ENCODE data around the gene FGFR3.

FGFR3 gene

GRCh38 chr4:1756079-1756478 lies 37.0 kb upstream of the FGFR3 start:
- FAIRE-seq = no peak

DNA sequence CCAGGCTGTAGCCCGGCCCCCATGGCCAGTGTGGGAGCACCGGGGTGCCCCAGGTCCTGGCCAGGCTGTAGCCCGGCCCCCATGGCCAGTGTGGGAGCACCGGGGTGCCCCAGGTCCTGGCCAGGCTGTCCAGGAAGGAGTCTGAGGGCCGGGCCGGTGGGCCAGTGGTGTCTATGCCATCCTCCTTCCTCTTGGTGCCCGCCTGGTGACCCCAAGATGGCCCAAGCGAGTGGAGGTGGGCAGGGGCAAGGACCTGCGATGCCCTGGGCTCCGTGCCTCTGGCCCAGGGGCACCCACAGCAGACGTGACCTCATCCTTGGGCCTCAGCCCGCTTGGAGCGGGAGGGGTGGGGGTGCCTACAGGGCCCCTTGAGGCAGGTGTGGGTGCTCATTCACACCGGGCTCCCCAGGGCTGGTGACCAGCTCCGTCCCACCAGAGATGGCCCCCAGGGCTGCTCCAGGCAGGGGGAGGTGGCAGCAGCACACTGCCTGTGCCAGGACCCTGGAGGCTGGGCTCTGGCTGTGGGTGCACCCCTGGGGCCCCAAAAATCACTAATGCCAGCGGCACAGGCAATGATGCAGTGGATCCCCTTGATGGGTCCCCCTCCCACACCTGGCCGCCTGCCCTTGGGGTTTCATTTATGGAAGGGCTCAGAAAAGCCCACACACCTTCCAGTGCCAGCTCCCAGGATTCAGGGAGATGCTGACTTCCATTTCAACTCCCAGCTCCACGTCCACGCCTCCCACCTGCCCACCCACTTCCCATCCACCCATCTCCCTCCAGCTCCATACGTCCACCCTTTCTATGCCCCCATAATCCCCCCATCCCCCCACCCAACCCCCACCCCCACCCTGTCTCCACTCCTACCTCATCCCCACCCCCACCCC lies 36.0 kb upstream of the FGFR3 start:
- FAIRE-seq (no peak), DNase-seq (ENCODE audit: insufficient read length, low spot score) (no peak)

More at GRCh38 chr4:1756079-1756478, 37.0 kb upstream of the FGFR3 start:
- DNase-seq (ENCODE audit: insufficient read length, low spot score) = no peak

DNA sequence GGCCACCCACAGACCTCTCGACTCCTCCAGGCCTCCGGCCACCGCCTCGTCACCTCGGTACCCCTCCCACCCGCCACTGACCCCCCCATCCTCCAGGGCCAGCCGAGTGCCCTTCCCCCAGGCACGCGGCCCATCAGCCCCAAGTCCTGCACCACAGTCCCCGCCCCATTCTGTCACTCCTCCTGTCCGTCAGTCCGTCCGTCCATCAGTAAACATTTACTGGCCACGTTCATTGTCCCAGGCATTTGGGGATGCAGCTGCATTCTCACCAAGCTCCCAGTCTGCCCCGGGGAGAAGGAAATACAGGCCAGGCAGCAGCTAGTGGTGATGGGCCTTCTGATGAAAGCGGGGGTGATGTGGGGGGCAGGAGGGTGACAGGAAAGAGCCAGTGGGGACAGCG lies 35.3 kb upstream of the FGFR3 start:
- DNase-seq (ENCODE audit: insufficient read length, low spot score) (no peak), FAIRE-seq (no peak)

- DNase-seq (ENCODE audit: insufficient read length, low spot score) (no peak), FAIRE-seq (no peak)
Measured at GRCh38 chr4:1758306-1759121, 34.6 kb upstream of the FGFR3 start.

GRCh38 chr4:1759170-1759817 lies 33.8 kb upstream of the FGFR3 start:
- DNase-seq (ENCODE audit: insufficient read length, low spot score) (no peak), FAIRE-seq (no peak)

DNA sequence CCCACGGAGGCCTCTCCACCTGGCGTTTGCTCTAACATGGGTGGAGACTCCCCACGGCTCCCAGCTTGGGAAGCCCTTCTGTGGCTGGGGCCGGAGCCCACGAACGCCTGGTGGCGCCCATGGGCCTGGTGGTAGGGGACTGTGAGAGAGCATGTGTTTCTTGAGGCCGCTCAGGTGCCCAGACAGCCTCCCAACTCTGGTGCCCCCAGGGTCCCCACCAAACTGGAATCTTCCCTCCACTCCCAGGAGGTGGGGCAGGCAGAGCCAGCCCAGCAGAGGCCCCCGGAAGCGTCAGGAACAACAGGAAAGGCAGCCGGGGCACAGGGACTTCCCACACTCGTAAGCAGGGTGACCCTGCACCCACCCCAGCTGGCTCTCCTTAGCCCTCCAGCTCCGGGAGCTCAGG lies 33.3 kb upstream of the FGFR3 start:
- DNase-seq (ENCODE audit: insufficient read length, low spot score) (no peak), FAIRE-seq (no peak)

- DNase-seq (ENCODE audit: insufficient read length, low spot score) (no peak), FAIRE-seq (no peak)
Measured at GRCh38 chr4:1760521-1761071, 32.5 kb upstream of the FGFR3 start.

DNA sequence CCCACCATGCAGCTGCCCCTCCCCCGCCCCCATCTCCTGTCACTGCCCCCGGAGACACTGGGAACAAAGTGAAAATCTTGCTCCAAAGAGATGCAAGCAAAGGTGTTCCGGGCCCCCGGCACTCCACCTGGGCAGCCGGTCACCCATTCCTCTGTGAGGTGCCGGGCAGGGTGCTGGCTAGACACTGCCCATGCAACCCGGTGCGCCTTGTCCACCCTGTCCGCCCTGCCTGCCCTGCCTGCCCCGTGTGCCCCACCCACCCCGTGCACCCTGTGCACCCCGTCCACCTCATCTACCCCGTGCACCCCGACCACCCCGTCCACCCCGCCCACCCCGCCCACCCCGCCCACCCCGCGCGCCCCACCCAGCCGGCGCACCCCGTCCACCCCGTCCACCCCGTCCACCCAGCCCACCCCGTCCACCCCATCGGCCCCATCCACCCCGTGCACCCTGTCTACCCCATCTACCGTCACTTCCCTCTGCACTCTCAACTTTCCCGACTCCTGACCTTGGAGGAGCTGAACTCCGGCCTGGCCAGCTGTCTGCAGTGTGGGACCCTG lies 31.9 kb upstream of the FGFR3 start:
- DNase-seq (ENCODE audit: insufficient read length, low spot score) (no peak), FAIRE-seq (no peak)

DNA sequence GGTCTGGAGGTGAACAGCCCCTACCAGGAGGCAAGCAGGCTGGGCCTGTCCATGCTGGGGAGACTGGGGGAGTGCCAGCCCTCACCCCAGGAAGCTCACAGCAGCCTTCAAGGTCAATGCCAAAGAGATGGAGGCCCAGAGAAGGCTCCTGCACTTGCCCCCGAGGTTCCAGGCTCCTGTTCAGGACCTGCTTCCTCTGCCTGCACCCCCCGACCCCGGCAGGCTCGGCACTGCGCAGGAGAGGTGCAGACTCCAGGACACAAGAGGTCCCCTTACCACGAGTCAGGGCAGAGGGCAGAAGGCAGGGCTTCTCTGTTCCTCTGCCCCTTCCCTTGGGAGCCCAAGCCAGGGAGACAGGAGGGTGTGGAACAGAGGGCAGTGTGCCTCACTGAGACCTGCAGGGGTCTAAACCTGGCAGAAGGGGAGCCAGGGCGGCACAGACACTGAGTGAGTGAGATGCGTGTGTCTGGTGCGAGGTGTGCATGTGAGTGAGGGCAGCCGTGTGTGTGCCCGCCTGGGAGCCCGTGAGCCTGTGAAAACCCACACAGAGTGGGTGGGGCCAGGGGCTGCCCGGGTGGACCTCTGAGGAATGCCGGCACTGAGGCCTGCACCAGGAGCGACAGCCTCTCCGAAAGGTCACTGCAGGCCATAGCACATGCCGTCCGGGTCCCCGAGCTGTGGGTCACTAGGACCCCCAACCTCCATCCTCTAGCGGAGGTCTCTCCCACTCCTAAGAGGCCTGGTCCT lies 30.7 kb upstream of the FGFR3 start:
- FAIRE-seq = no peak

GRCh38 chr4:1763070-1763549 lies 30.0 kb upstream of the FGFR3 start:
- no peak for FAIRE-seq
- no peak for DNase-seq (ENCODE audit: insufficient read length, low spot score)

More for the DNA sequence above, 30.7 kb upstream of the FGFR3 start:
- DNase-seq (ENCODE audit: insufficient read length, low spot score) = no peak

DNA sequence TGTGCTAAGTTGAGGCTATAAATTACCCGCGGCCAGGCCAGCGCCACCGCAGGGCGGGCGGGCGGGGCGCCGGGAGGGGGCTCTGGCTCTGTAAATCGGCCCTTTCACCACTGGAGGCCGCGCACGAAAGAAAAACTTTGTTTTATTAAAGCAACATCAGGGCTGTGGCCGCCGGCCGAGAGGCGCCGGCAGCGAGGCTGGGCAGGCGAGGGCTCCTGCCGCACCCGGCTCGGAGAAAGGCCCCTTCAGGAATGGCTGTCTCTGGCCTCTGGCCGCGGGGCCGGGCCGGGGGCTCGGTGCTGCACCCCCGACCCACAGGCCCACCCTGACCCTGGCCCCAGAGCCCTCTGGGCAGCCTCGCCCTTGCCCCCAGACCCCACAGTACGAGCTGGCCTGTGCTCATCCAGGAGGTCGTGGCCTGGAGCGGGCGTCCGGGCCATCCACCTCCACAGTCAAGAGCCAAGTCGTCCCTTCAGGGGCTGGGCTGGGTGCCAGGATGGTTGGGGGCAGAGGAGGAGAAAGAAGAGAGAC lies 29.5 kb upstream of the FGFR3 start:
- FAIRE-seq (no peak), DNase-seq (ENCODE audit: insufficient read length, low spot score) (no peak)

GRCh38 chr4:1764670-1765069 lies 28.4 kb upstream of the FGFR3 start:
- FAIRE-seq (no peak), DNase-seq (ENCODE audit: insufficient read length, low spot score) (no peak)

- peak; percentile 38 for FAIRE-seq
- DNase-seq (ENCODE audit: insufficient read length, low spot score) = no peak
Measured at GRCh38 chr4:1765409-1766072, 27.6 kb upstream of the FGFR3 start.

DNA sequence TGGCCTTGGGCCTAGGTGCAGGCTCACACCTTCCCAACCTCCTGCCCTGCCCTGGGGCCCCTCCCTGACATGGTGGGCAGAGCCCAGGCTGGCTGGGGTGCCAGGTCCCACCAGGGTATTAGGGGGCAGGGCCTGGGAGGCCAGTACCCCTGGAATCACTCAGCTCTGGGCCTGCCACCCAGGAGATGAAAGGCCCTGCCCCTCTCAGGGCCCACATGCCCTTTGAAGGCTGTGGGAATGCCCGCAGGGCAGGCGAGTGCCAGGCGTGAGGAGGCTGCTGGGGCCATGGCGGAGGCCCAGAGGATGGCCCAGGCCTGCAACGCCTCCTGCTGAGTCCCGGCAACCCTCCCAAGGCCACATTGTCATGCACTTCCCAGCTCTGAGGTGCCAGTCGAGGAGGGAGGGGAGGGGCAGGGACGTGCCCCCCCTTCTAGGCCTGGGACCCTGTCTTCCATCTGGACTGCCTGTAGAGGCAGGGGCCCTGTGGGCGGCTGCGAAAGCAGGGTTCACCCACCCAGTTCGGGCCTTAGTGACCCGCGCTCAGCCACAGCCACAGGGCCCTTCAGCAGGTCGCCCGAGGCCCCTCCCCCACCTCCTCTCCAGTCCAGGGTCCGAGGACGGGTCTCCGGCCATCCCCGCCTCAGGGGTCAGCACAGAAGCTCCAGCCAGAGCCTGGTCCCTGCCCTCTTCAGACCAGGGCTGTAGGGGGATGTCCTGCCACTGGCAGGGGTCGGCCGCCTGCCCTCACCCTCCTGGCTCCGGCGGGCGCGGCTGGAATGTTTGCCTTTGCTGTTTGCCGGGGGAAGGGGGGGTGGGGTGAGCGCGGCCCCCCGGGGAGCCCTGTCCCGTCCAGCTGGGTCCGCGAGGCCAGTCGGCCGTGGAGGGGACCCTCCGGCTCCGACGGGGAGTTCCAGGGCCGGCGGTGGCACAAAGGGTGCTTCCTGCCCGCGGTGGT lies 26.7 kb upstream of the FGFR3 start:
- no peak for FAIRE-seq
- DNase-seq (ENCODE audit: insufficient read length, low spot score) = no peak

GRCh38 chr4:1767061-1767769 lies 25.9 kb upstream of the FGFR3 start:
- DNase-seq (ENCODE audit: insufficient read length, low spot score) (no peak), FAIRE-seq (peak; percentile 16)

DNA sequence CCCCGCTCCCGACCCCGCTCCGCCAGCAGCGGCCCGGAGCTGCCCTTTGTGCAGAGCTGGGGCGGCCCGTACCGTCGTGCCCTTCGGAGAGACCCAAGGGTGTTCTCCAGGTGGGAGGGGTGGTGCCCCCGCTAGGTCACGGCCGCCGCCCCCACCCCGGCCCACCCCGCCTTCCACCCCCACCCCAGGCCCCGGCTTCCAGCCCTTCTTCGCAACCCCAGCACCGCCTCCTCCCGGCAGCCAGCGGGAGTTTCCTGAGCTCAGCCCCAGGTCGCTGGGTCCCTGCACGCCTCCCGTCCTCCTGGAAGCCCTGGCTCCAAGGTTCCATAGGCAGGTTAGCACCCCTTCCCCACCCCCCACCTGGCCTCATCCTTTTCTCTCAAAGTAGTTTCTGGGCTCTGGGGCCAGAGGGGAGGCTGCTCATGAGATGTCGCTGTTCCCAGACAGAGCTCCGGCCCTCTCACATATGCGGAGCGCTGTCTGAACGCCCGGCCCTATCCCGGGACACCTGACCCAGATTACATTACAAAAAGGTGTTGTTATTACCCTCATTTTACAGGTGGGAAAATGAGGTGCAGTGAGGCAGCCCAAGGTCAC lies 25.2 kb upstream of the FGFR3 start:
- FAIRE-seq = no peak
- DNase-seq (ENCODE audit: insufficient read length, low spot score) = peak; percentile 77

All from HTR-8/SVneo (cell line).